Adrenal gland (tissue), 12 donors: ENCODE measurements around the gene FARP1. TPM values are rescaled to one million over a fixed set of nuclear protein-coding genes. Genes with fewer than 3 reads are reported as not detected.

Experiments
- DNase-seq, 7 donors: peaks; one replicate each; pipeline ENCODE4 v3.0.0-alpha.2; 2019 to 2020
- H3K27ac ChIP-seq, 5 donors: fragments of 200-600 bp; sonication (generic) in 4 of 5; 1 replicate in 3 of 5; 2 replicates in 2 of 5; pipeline versions ENCODE4 v1.5.1 to v1.8.0; 2016 to 2020; ENCODE audit warnings: mild to moderate bottlenecking in 1 of 5
- H3K27me3 ChIP-seq: fragments of 200-600 bp; 2 replicates; pipeline ENCODE4 v1.8.0; 2021
- H3K36me3 ChIP-seq, 2 donors: fragments of 200-600 bp; replicated peaks in 1 of 2; 1 replicate in 1 of 2; 2 replicates in 1 of 2; pipeline versions ENCODE4 v1.5.1 to v1.8.0; 2018 to 2022
- H3K4me1 ChIP-seq, 2 donors: fragments of 200-600 bp; replicated peaks in 1 of 2; 1 replicate in 1 of 2; 2 replicates in 1 of 2; pipeline versions ENCODE4 v1.5.1 to v1.8.0; 2018 to 2021
- H3K4me3 ChIP-seq, 4 donors: fragments of 200-600 bp; sonication (generic) in 3 of 4; one replicate each; pipeline ENCODE4 v1.5.1; 2016 to 2018
- H3K9me3 ChIP-seq, 3 donors: fragments of 200-600 bp; sonication (generic) in 1 of 3; replicated peaks in 1 of 3; 1 replicate in 2 of 3; 2 replicates in 1 of 3; pipeline versions ENCODE4 v1.5.1 to v1.8.0; 2016 to 2021
- CTCF ChIP-seq, 6 experiments: fragments of 450-650 bp in 4 of 6; fragments of 200-600 bp in 2 of 6; sonication (generic) in 1 of 6; IDR thresholded peaks; 1 replicate in 5 of 6; 2 replicates in 1 of 6; pipeline versions ENCODE4 v1.5.1 to v1.8.0; 2016 to 2021; ENCODE audit warnings: antibody characterized with exemption in 6 of 6, mild to moderate bottlenecking in 2 of 6, moderate library complexity in 1 of 6
- POLR2A ChIP-seq, 2 donors: fragments of 450-650 bp; IDR thresholded peaks; one replicate each; pipeline ENCODE4 v1.6.1; 2017; ENCODE audit warnings: antibody characterized with exemption in 2 of 2, mild to moderate bottlenecking in 2 of 2, moderate library complexity in 1 of 2
- WGBS, 4 donors: extraction: QIAGEN DNeasy Blood & Tissue Kit in 2 of 4; methylation state at CpG; one replicate each; pipeline versions ENCODE4 v1.1.5 to v1.1.7; 2013 to 2017; 5-methylcytosine and 5-hydroxymethylcytosine counted together
- intact Hi-C, 2 donors: fragments of 100-400 bp; cut with DNase I; formaldehyde crosslinking; loops; one replicate each; pipeline versions ENCODE4 v1.14.1 to v1.15.0; 2022 to 2023
- polyA plus RNA-seq, 3 donors: library from polyadenylated mRNA; stranded (reverse); fragments of 200-250 nt in 2 of 3; fragments of 350-450 nt in 1 of 3; fragmentation: Illumina TruSeq in 1 of 3; extraction: RNeasy Lipid Tissue Mini Kit (QIAGEN cat#74804) in 1 of 3; gene quantifications; one replicate each; pipeline ENCODE4 v1.2.3, GENCODE V29; 2013 to 2014
- total RNA-seq, 9 donors: library from RNA; depleted of rRNA in 4 of 9; stranded (reverse); fragments of >200 nt in 4 of 9; fragments of 120-200 nt in 1 of 9; fragmentation: NEBNext Ultra II Directional in 1 of 9; extraction: Animal tissue kit (Norgen Biotek cat#: 25700) in 1 of 9; gene quantifications; one replicate each; pipeline versions ENCODE4 v1.1.0 to v1.2.4, GENCODE V29; 2013 to 2023
- donor health status: healthy with polysubstance abuse.
- donor health status: Bipolar disorder and iron deficiency.
- donor health status: DM: yes; HTN: yes; CAD: no.
- donor health status: DM: no; HTN: no; CAD: no.
- donor health status: DM: no; HTN: no; CAD: no.
- donor health status: DM: yes; HTN: yes; CAD: no.

FARP1 gene
- total and polyA plus RNA-seq, 12 donors = 27.1 to 304 (median 71.6) TPM

- peaks cover 0 to 10% of the 10 kb centered on the region in 2 donors for H3K4me1 ChIP-seq
- H3K9me3 ChIP-seq = no peaks in the 10 kb centered on the region
- H3K27me3 ChIP-seq = no peaks in the 10 kb centered on the region
- TF ChIP-seq CTCF (IDR thresholded peaks at IDR 0.05) = no peak
- TF ChIP-seq POLR2A (IDR thresholded peaks at IDR 0.05) = no peak
- DNase-seq = no peak
- WGBS, 4 donors = 84 to 93% (median 88%) methylated on average over 3 of the region's 3 CpGs
- intact Hi-C loops = no loop called here
- H3K27ac ChIP-seq = no peak overlapping the region
- H3K4me3 ChIP-seq = no peak overlapping the region
- H3K36me3 ChIP-seq = no peaks in the 10 kb centered on the region
Measured at GRCh38 chr13:98180092-98180491, 37.2 kb downstream of the FARP1 start.

- Histone ChIP-seq H3K27ac (no peak overlapping the region), H3K4me1 (peaks cover 0 to 10% of the 10 kb centered on the region in 2 donors), H3K36me3 (no peaks in the 10 kb centered on the region), H3K27me3 (no peaks in the 10 kb centered on the region), H3K9me3 (no peaks in the 10 kb centered on the region), H3K4me3 (no peak overlapping the region)
- 86 to 95% (median 93%) methylated on average over 7 of the region's 7 CpGs for WGBS, 4 donors
- intact Hi-C loops = no loop called here
- no peak for DNase-seq
- no peak for TF ChIP-seq CTCF (IDR thresholded peaks at IDR 0.05)
- no peak for TF ChIP-seq POLR2A (IDR thresholded peaks at IDR 0.05)
Measured at GRCh38 chr13:98181111-98181815, 38.4 kb downstream of the FARP1 start.

GRCh38 chr13:98182153-98182552 lies 39.3 kb downstream of the FARP1 start:
- TF ChIP-seq CTCF (IDR thresholded peaks at IDR 0.05) (no peak), POLR2A (IDR thresholded peaks at IDR 0.05) (no peak)
- no peak for DNase-seq
- peak overlapping the region in 2 of 5 donors; percentile 9 to 39 for H3K27ac ChIP-seq
- 87 to 93% (median 90%) methylated on average over 4 of the region's 4 CpGs for WGBS, 4 donors
- H3K4me3 ChIP-seq = no peak overlapping the region
- intact Hi-C loops = no loop called here
- no peaks in the 10 kb centered on the region for H3K27me3 ChIP-seq
- H3K36me3 ChIP-seq = no peaks in the 10 kb centered on the region
- no peaks in the 10 kb centered on the region for H3K9me3 ChIP-seq
- H3K4me1 ChIP-seq = peaks cover under 1 to 12% of the 10 kb centered on the region in 2 donors

- WGBS, 4 donors = 50 to 63% (median 60%) methylated on average over 3 of the region's 3 CpGs
- no peak for DNase-seq
- Histone ChIP-seq H3K27ac (peak overlapping the region in 1 of 5 donors; percentile 39), H3K27me3 (no peaks in the 10 kb centered on the region), H3K4me3 (no peak overlapping the region), H3K36me3 (no peaks in the 10 kb centered on the region), H3K4me1 (peaks cover 5 to 16% of the 10 kb centered on the region in 2 donors), H3K9me3 (no peaks in the 10 kb centered on the region)
- intact Hi-C loops = no loop called here
- TF ChIP-seq POLR2A (IDR thresholded peaks at IDR 0.05) (no peak), CTCF (IDR thresholded peaks at IDR 0.05) (no peak)
Measured at GRCh38 chr13:98182589-98182988, 39.7 kb downstream of the FARP1 start.
